H9 (cell line): ENCODE results near the gene PRUNE2. TPM values are rescaled to one million over a fixed set of nuclear protein-coding genes. Genes with fewer than 3 reads are reported as not detected.

Source experiments
- DNase-seq: peaks from one replicate; pipeline ENCODE4 v3.0.0-alpha.2; 2017
- H2AFZ ChIP-seq: one replicate; pipeline ENCODE4 v1.6.1; 2013; ENCODE audit warnings: mild to moderate bottlenecking, low read length, control low read depth, moderate library complexity
- H2AK5ac ChIP-seq: 2 replicates; pipeline ENCODE4 v1.6.1; 2013; ENCODE audit warnings: low read length, control low read depth, mixed read lengths; ENCODE audit not compliant: insufficient read length
- H2BK120ac ChIP-seq: one replicate; pipeline ENCODE4 v1.6.1; 2013; ENCODE audit warnings: low read depth, mild to moderate bottlenecking, low read length, control low read depth, inconsistent platforms; ENCODE audit not compliant: poor library complexity, severe bottlenecking
- H2BK12ac ChIP-seq: 2 replicates; pipeline ENCODE4 v1.6.1; 2013; ENCODE audit warnings: low read length, control low read depth, mixed read lengths, low read depth; ENCODE audit not compliant: insufficient read length
- H2BK15ac ChIP-seq: 2 replicates; pipeline ENCODE4 v1.6.1; 2013; ENCODE audit warnings: low read depth, low read length, control low read depth
- H2BK20ac ChIP-seq: one replicate; pipeline ENCODE4 v1.6.1; 2013; ENCODE audit warnings: low read depth, mild to moderate bottlenecking, low read length, control low read depth, inconsistent platforms; ENCODE audit not compliant: poor library complexity, severe bottlenecking
- H2BK5ac ChIP-seq: 2 replicates; pipeline ENCODE4 v1.6.1; 2013; ENCODE audit warnings: low read length, control low read depth, mixed read lengths; ENCODE audit not compliant: insufficient read length
- H3K14ac ChIP-seq: 2 replicates; pipeline ENCODE4 v1.6.1; 2013; ENCODE audit warnings: low read length, control low read depth; ENCODE audit not compliant: insufficient read depth
- H3K18ac ChIP-seq: 2 replicates; pipeline ENCODE4 v1.6.1; 2013; ENCODE audit warnings: low read depth, mild to moderate bottlenecking, mixed read lengths, low read length, control low read depth; ENCODE audit not compliant: insufficient read length
- H3K23ac ChIP-seq: 2 replicates; pipeline ENCODE4 v1.6.1; 2013; ENCODE audit warnings: low read length, control low read depth, mixed read lengths, low read depth; ENCODE audit not compliant: insufficient read length
- H3K23me2 ChIP-seq: 2 replicates; pipeline ENCODE4 v1.6.1; 2013; ENCODE audit warnings: low read depth, mild to moderate bottlenecking, mixed read lengths, low read length, control low read depth; ENCODE audit not compliant: insufficient read length, poor library complexity, severe bottlenecking
- H3K27ac ChIP-seq: 2 replicates; pipeline ENCODE4 v1.5.1; 2013; ENCODE audit warnings: low read length, control low read depth, mixed read lengths, low read depth; ENCODE audit not compliant: insufficient read length
- H3K27me3 ChIP-seq: 2 replicates; pipeline ENCODE4 v1.6.1; 2013; ENCODE audit warnings: low read length, control low read depth, inconsistent platforms; ENCODE audit not compliant: insufficient read depth
- H3K4ac ChIP-seq: 2 replicates; pipeline ENCODE4 v1.6.1; 2013; ENCODE audit warnings: low read depth, mild to moderate bottlenecking, control low read depth, inconsistent platforms, low read length, moderate library complexity
- H3K4me1 ChIP-seq: 2 replicates; pipeline ENCODE4 v1.6.1; 2013; ENCODE audit warnings: low read length, control low read depth, inconsistent platforms; ENCODE audit not compliant: insufficient read depth
- H3K4me2 ChIP-seq: 2 replicates; pipeline ENCODE4 v1.6.1; 2013; ENCODE audit warnings: low read length, control low read depth, mixed read lengths; ENCODE audit not compliant: insufficient read length, insufficient read depth
- H3K56ac ChIP-seq: 2 replicates; pipeline ENCODE4 v1.6.1; 2013; ENCODE audit warnings: low read depth, mild to moderate bottlenecking, mixed read lengths, low read length, control low read depth; ENCODE audit not compliant: insufficient read length
- H3K79me1 ChIP-seq: 2 replicates; pipeline ENCODE4 v1.6.1; 2013; ENCODE audit warnings: low read depth, mild to moderate bottlenecking, moderate library complexity, low read length, control low read depth, inconsistent platforms; ENCODE audit not compliant: insufficient read depth, poor library complexity, severe bottlenecking
- H3K79me2 ChIP-seq: 2 replicates; pipeline ENCODE4 v1.6.1; 2013; ENCODE audit warnings: low read length, control low read depth, inconsistent platforms; ENCODE audit not compliant: insufficient read depth
- H3K9ac ChIP-seq: 2 replicates; pipeline ENCODE4 v1.6.1; 2013; ENCODE audit warnings: low read length, control low read depth, mixed read lengths; ENCODE audit not compliant: insufficient read length; ENCODE audit errors: extremely low read depth
- H3K9me3 ChIP-seq: one replicate; pipeline ENCODE4 v1.6.1; 2013; ENCODE audit warnings: low read depth, low read length, inconsistent platforms; ENCODE audit not compliant: control insufficient read depth
- H3T11ph ChIP-seq: one replicate; pipeline ENCODE4 v1.6.1; 2013; ENCODE audit warnings: mild to moderate bottlenecking, low read length, control low read depth, inconsistent platforms
- H4K20me1 ChIP-seq: one replicate; pipeline ENCODE4 v1.6.1; 2013; ENCODE audit not compliant: control insufficient read depth, insufficient read length, insufficient read depth
- H4K5ac ChIP-seq: 2 replicates; pipeline ENCODE4 v1.6.1; 2013; ENCODE audit warnings: low read depth, mild to moderate bottlenecking, mixed read lengths, low read length, control low read depth; ENCODE audit not compliant: insufficient read length
- H4K8ac ChIP-seq: replicated peaks from 2 replicates; pipeline ENCODE4 v1.6.1; 2013; ENCODE audit warnings: low read length, control low read depth, mixed read lengths, low read depth; ENCODE audit not compliant: insufficient read length
- H4K91ac ChIP-seq: 2 replicates; pipeline ENCODE4 v1.6.1; 2013; ENCODE audit warnings: low read depth, mild to moderate bottlenecking, moderate library complexity, mixed read lengths, low read length, control low read depth; ENCODE audit not compliant: insufficient read length
- H3K27ac Mint-ChIP-seq, 3 experiments: 2 replicates in 2 of 3; 3 replicates in 1 of 3; pipeline ENCODE4 v1.8.0; 2020 to 2021; ENCODE audit warnings: mixed read lengths in 3 of 3, mild to moderate bottlenecking in 1 of 3, moderate library complexity in 1 of 3
- H3K27me3 Mint-ChIP-seq: 2 replicates; pipeline ENCODE4 v1.8.0; 2021; ENCODE audit warnings: low read depth, mild to moderate bottlenecking, moderate library complexity, mixed read lengths
- H3K36me3 Mint-ChIP-seq, 3 experiments: 2 replicates in 2 of 3; 3 replicates in 1 of 3; pipeline ENCODE4 v1.8.0; 2020 to 2021; ENCODE audit warnings: low read depth in 3 of 3, mixed read lengths in 3 of 3; ENCODE audit not compliant: insufficient read depth in 1 of 3
- H3K4me1 Mint-ChIP-seq, 2 experiments: 2 replicates each; pipeline ENCODE4 v1.8.0; 2020; ENCODE audit warnings: mixed read lengths in 2 of 2
- H3K4me3 Mint-ChIP-seq, 2 experiments: 2 replicates in 1 of 2; 3 replicates in 1 of 2; pipeline ENCODE4 v1.8.0; 2020 to 2021; ENCODE audit warnings: mild to moderate bottlenecking in 2 of 2, mixed read lengths in 2 of 2, moderate library complexity in 1 of 2
- H3K9me3 Mint-ChIP-seq, 2 experiments: 2 replicates in 1 of 2; 3 replicates in 1 of 2; pipeline ENCODE4 v1.8.0; 2020; ENCODE audit warnings: mild to moderate bottlenecking in 2 of 2, mixed read lengths in 2 of 2, moderate library complexity in 1 of 2
- CTCF ChIP-seq: fragments of 200-600 bp; sonication (generic); conservative IDR thresholded peaks from 3 replicates; pipeline ENCODE4 v1.8.0; 2021; ENCODE audit warnings: antibody characterized with exemption, mild to moderate bottlenecking
- total RNA-seq: library from RNA; stranded (reverse); gene quantifications from 2 replicates; pipeline ENCODE4 v1.2.1, GENCODE V29; 2021

Gene PRUNE2
- total RNA-seq, 1 experiment from 2014 or later = 12.1 TPM

- Histone ChIP-seq H3T11ph (no peak overlapping the region), H3K27me3 (no peaks in the 10 kb centered on the region), H4K91ac (no peak overlapping the region), H2BK15ac (no peak overlapping the region), H2BK12ac (no peak overlapping the region), H2BK120ac (no peak overlapping the region), H3K56ac (no peak overlapping the region), H4K8ac (no peak overlapping the region), H4K5ac (no peak overlapping the region), H3K18ac (no peak overlapping the region), H2AK5ac (no peak overlapping the region), H3K4me2 (no peak overlapping the region), H3K27ac (no peak overlapping the region), H3K9me3 (no peaks in the 10 kb centered on the region), H3K14ac (no peak overlapping the region), H3K23ac (no peak overlapping the region), H2BK5ac (no peak overlapping the region), H3K4ac (no peak overlapping the region), H2BK20ac (no peak overlapping the region), H2AFZ (no peak overlapping the region), H3K4me1 (peaks cover 2% of the 10 kb centered on the region; the same call in 1 of the 2 replicates), H3K9ac (no peak overlapping the region), H3K79me1 (no peaks in the 10 kb centered on the region), H3K23me2 (no peaks in the 10 kb centered on the region), H3K79me2 (no peaks in the 10 kb centered on the region), H4K20me1 (no peaks in the 10 kb centered on the region)
- DNase-seq = no peak
- Mint-ChIP-seq H3K4me3 (no peak overlapping the region), H3K27ac (no peak overlapping the region), H3K9me3 (no peaks in the 10 kb centered on the region; a peak in 1 of 5 replicates), H3K4me1 (peaks cover 23 to 30% of the 10 kb centered on the region in 2 experiments), H3K36me3 (peaks cover 0 to 4% (median 3%) of the 10 kb centered on the region in 3 experiments; a peak in 2 of 7 replicates), H3K27me3 (no peaks in the 10 kb centered on the region)
- no peak for TF ChIP-seq CTCF
Measured at GRCh38 chr9:76877961-76878360, 28.0 kb downstream of the PRUNE2 start.
